Body of pancreas (tissue), 4 donors: ENCODE data around the gene SOX13. TPM values are rescaled to one million over a fixed set of nuclear protein-coding genes. Genes with fewer than 3 reads are reported as not detected.

Experiments
- ATAC-seq: fragments of 150-250 bp; one replicate; pipeline ENCODE4 v1.9.1; 2016
- DNase-seq, 4 donors: peaks; one replicate each; pipeline ENCODE4 v3.0.0-alpha.2; 2019
- H3K27ac ChIP-seq, 4 donors: fragments of 200-600 bp; sonication (generic); 1 replicate in 3 of 4; 2 replicates in 1 of 4; pipeline versions ENCODE4 v1.5.1 to v1.6.1; 2016 to 2019; ENCODE audit warnings: mild to moderate bottlenecking in 1 of 4, mixed read lengths in 1 of 4, moderate library complexity in 1 of 4
- H3K27me3 ChIP-seq, 2 donors: fragments of 200-600 bp; sonication (generic); one replicate each; pipeline ENCODE4 v1.6.0; 2016; ENCODE audit warnings: mild to moderate bottlenecking in 1 of 2
- H3K36me3 ChIP-seq, 2 donors: fragments of 200-600 bp; sonication (generic); replicated peaks in 1 of 2; 2 replicates each; pipeline ENCODE4 v1.5.1; 2016; ENCODE audit warnings: low read depth in 2 of 2; ENCODE audit not compliant: insufficient read depth in 1 of 2
- H3K4me1 ChIP-seq: fragments of 200-600 bp; sonication (generic); one replicate; pipeline ENCODE4 v1.6.0; 2016
- H3K4me3 ChIP-seq, 2 donors: fragments of 200-600 bp; sonication (generic); 1 replicate in 1 of 2; 2 replicates in 1 of 2; pipeline ENCODE4 v1.5.1; 2016 to 2019
- H3K9me3 ChIP-seq, 3 donors: fragments of 200-600 bp; sonication (generic); 1 replicate in 2 of 3; 2 replicates in 1 of 3; pipeline ENCODE4 v1.5.1; 2016
- POLR2A ChIP-seq, 3 donors: fragments of 450-650 bp; IDR thresholded peaks; one replicate each; pipeline ENCODE4 v1.6.1; 2016; ENCODE audit warnings: antibody characterized with exemption in 3 of 3, mild to moderate bottlenecking in 2 of 3
- WGBS, 2 donors: methylation state at CpG; one replicate each; pipeline ENCODE4 v1.1.5; 2017; 5-methylcytosine and 5-hydroxymethylcytosine counted together
- intact Hi-C: fragments of 100-400 bp; cut with DNase I; formaldehyde crosslinking; loops from one replicate; pipeline ENCODE4 v1.15.1; 2023
- total RNA-seq, 2 donors: library from RNA; depleted of rRNA; stranded (reverse); fragments of >200 nt; gene quantifications; one replicate each; pipeline ENCODE4 v1.1.0, GENCODE V29; 2016
- TF ChIP-seq, protein P1 (sequence below), 7 experiments: fragments of 450-650 bp in 4 of 7; fragments of 200-600 bp in 3 of 7; sonication (generic) in 3 of 7; IDR thresholded peaks; one replicate each; pipeline ENCODE4 v1.5.1; 2016 to 2019; ENCODE audit warnings: antibody characterized with exemption in 7 of 7

The SOX13 gene
- total RNA-seq, 2 donors from 2014 or later: 29.6 to 37.2 TPM

- H3K27ac ChIP-seq: peak overlapping the region; percentile 49 to 92 (median 88)
- intact Hi-C loops: loop anchor here (5.0 kb wide), 1 partner anchor 53 kb away; no protein-coding TSS in a partner anchor
- DNase-seq (peak; percentile 65 to 78 (median 73)), ATAC-seq (peak; percentile 33)
- no peaks in the 10 kb centered on the region for H3K36me3 ChIP-seq
- no peaks in the 10 kb centered on the region for H3K9me3 ChIP-seq
- WGBS, 2 donors: 0 to 1% methylated on average over 18 to 64 of the region's 65 CpGs
- peaks cover 49% of the 10 kb centered on the region for H3K4me1 ChIP-seq
- peak in 2 of 3 donors; percentile 34 to 38 for TF ChIP-seq POLR2A (IDR thresholded peaks at IDR 0.05)
- TF ChIP-seq, protein P1, sequence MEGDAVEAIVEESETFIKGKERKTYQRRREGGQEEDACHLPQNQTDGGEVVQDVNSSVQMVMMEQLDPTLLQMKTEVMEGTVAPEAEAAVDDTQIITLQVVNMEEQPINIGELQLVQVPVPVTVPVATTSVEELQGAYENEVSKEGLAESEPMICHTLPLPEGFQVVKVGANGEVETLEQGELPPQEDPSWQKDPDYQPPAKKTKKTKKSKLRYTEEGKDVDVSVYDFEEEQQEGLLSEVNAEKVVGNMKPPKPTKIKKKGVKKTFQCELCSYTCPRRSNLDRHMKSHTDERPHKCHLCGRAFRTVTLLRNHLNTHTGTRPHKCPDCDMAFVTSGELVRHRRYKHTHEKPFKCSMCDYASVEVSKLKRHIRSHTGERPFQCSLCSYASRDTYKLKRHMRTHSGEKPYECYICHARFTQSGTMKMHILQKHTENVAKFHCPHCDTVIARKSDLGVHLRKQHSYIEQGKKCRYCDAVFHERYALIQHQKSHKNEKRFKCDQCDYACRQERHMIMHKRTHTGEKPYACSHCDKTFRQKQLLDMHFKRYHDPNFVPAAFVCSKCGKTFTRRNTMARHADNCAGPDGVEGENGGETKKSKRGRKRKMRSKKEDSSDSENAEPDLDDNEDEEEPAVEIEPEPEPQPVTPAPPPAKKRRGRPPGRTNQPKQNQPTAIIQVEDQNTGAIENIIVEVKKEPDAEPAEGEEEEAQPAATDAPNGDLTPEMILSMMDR (IDR thresholded peaks at IDR 0.05): peak in 1 of 7 experiments; percentile 11
- H3K27me3 ChIP-seq: no peaks in the 10 kb centered on the region
- peak overlapping the region; percentile 58 to 86 for H3K4me3 ChIP-seq
These were observed 1.6 kb downstream of the SOX13 start for GRCh38 chr1:204074274-204075138.

- intact Hi-C loops: no loop called here
- Histone ChIP-seq H3K27ac (peak overlapping the region; percentile 6 to 92 (median 88)), H3K36me3 (no peaks in the 10 kb centered on the region), H3K4me3 (peak overlapping the region; percentile 58 to 86), H3K4me1 (peaks cover 55% of the 10 kb centered on the region), H3K27me3 (no peaks in the 10 kb centered on the region), H3K9me3 (no peaks in the 10 kb centered on the region)
- peak; percentile 43 to 61 (median 50) for DNase-seq
- peak in 1 of 3 donors; percentile 15 for TF ChIP-seq POLR2A (IDR thresholded peaks at IDR 0.05)
- TF ChIP-seq, protein P1 (IDR thresholded peaks at IDR 0.05): peak in 1 of 7 experiments; percentile 19
- ATAC-seq: peak; percentile 15
- WGBS, 2 donors: 0 to 3% methylated on average over 3 to 31 of the region's 31 CpGs
These were observed 2.2 kb downstream of the SOX13 start for GRCh38 chr1:204075139-204075521.

GRCh38 chr1:204075890-204076846 is 3.3 kb downstream of the SOX13 start:
- 51 to 55% methylated on average over 3 to 4 of the region's 4 CpGs for WGBS, 2 donors

DNA sequence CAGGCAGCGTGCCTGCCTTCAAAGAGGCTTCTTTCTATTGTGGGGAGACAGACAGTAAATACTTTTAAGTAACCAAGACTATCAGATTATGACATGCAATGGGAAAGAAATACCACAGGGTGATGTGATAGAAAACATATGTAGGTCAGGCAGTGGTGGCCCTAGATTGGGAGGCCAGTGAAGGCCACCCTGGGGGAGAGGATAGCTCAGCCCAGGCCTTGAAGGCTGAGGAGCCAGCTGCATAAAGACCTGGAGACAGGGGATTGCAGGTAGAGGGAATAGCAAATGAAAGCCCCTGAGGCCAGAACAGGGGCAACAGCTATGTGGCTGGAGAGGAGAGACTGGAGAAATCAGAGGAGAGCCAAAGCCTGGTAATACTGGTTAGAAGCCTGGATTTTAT is 4.0 kb downstream of the SOX13 start:
- Histone ChIP-seq H3K9me3 (no peaks in the 10 kb centered on the region), H3K4me3 (no peak overlapping the region), H3K36me3 (no peaks in the 10 kb centered on the region), H3K4me1 (peaks cover 73% of the 10 kb centered on the region), H3K27ac (peak overlapping the region in 3 of 4 donors; percentile 42 to 90 (median 85)), H3K27me3 (no peaks in the 10 kb centered on the region)
- DNase-seq (no peak), ATAC-seq (no peak)
- WGBS, 2 donors: 85 to 94% methylated on average over 1 of the region's 1 CpG
- intact Hi-C loops: no loop called here
- TF ChIP-seq, protein P1 (IDR thresholded peaks at IDR 0.05): no peak
- TF ChIP-seq POLR2A (IDR thresholded peaks at IDR 0.05): no peak

More at GRCh38 chr1:204075890-204076846, 3.3 kb downstream of the SOX13 start:
- no peaks in the 10 kb centered on the region for H3K27me3 ChIP-seq
- H3K9me3 ChIP-seq: no peaks in the 10 kb centered on the region
- no peaks in the 10 kb centered on the region for H3K36me3 ChIP-seq
- ATAC-seq (no peak), DNase-seq (no peak)
- H3K4me1 ChIP-seq: peaks cover 66% of the 10 kb centered on the region
- intact Hi-C loops: no loop called here
- H3K27ac ChIP-seq: peak overlapping the region in 3 of 4 donors; percentile 85 to 92 (median 90)
- H3K4me3 ChIP-seq: no peak overlapping the region
- TF ChIP-seq POLR2A (IDR thresholded peaks at IDR 0.05): no peak
- TF ChIP-seq, protein P1 (IDR thresholded peaks at IDR 0.05): no peak
